Effector memory CD8-positive, alpha-beta T cell (primary cell): ENCODE results near the gene VWF.

Experiments used
- ATAC-seq: fragments of 150-1000 bp; cut with Tn5 transposase; replicated peaks from 2 replicates; pipeline ENCODE4 v1.10.0; 2021; ENCODE audit warnings: mild to moderate bottlenecking, moderate library complexity
- DNase-seq, 3 experiments: peaks; one replicate each; pipeline ENCODE4 v3.0.0; 2021
- H3K27ac Mint-ChIP-seq, 2 donors: one replicate each; pipeline ENCODE4 v1.8.0; 2022; ENCODE audit warnings: mild to moderate bottlenecking in 2 of 2, mixed read lengths in 2 of 2, moderate library complexity in 2 of 2
- H3K27me3 Mint-ChIP-seq, 2 donors: one replicate each; pipeline ENCODE4 v1.8.0; 2022; ENCODE audit warnings: mixed read lengths in 2 of 2
- H3K36me3 Mint-ChIP-seq: one replicate; pipeline ENCODE4 v1.8.0; 2022; ENCODE audit warnings: mild to moderate bottlenecking, moderate library complexity, mixed read lengths; ENCODE audit not compliant: insufficient read depth
- H3K4me1 Mint-ChIP-seq, 2 donors: one replicate each; pipeline ENCODE4 v1.8.0; 2022; ENCODE audit warnings: low read depth in 2 of 2, mixed read lengths in 2 of 2
- H3K4me3 Mint-ChIP-seq, 2 donors: one replicate each; pipeline ENCODE4 v1.8.0; 2022; ENCODE audit warnings: mild to moderate bottlenecking in 2 of 2, mixed read lengths in 2 of 2, moderate library complexity in 2 of 2
- H3K9me3 Mint-ChIP-seq, 2 donors: one replicate each; pipeline ENCODE4 v1.8.0; 2022; ENCODE audit warnings: mixed read lengths in 2 of 2

VWF gene

GRCh38 chr12:5956987-5957386, 167.5 kb downstream of the VWF start:
- ATAC-seq (no peak), DNase-seq (no peak)
- Mint-ChIP-seq H3K4me1 (no peaks in the 10 kb centered on the region), H3K9me3 (no peaks in the 10 kb centered on the region), H3K27ac (no peak overlapping the region), H3K36me3 (no peaks in the 10 kb centered on the region), H3K4me3 (no peak overlapping the region), H3K27me3 (peaks cover 43 to 54% of the 10 kb centered on the region in 2 donors)

DNA sequence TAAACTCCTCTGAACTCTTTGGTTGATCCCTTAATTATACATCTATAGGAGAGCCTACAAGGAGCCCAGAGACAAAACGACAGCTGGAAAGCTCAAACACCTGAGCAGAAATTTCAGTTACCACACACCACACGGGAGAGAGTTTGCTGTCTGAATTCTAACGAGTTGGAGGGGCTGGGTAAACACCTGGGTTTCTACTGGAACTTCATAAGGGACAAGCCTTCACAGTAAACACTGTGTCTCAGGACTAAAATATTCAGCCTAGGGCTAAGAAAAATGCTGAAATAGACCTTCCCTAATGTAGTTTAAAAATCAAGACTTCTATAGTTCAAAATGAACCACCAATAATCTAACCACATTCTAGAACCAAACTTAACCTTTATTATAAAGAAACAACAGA, 169.8 kb downstream of the VWF start:
- no peaks in the 10 kb centered on the region for H3K9me3 Mint-ChIP-seq
- H3K27ac Mint-ChIP-seq: no peak overlapping the region
- no peak overlapping the region for H3K4me3 Mint-ChIP-seq
- no peak for ATAC-seq
- no peaks in the 10 kb centered on the region for H3K36me3 Mint-ChIP-seq
- no peaks in the 10 kb centered on the region for H3K4me1 Mint-ChIP-seq
- DNase-seq: no peak
- peaks cover 61 to 77% of the 10 kb centered on the region in 2 donors for H3K27me3 Mint-ChIP-seq

GRCh38 chr12:5953835-5954586, 170.5 kb downstream of the VWF start:
- no peak for ATAC-seq
- Mint-ChIP-seq H3K36me3 (no peaks in the 10 kb centered on the region), H3K27me3 (peaks cover 65 to 82% of the 10 kb centered on the region in 2 donors), H3K4me3 (no peak overlapping the region), H3K4me1 (no peaks in the 10 kb centered on the region), H3K9me3 (no peaks in the 10 kb centered on the region), H3K27ac (no peak overlapping the region)
- DNase-seq: no peak

GRCh38 chr12:5952031-5952430, 172.4 kb downstream of the VWF start:
- DNase-seq: no peak
- Mint-ChIP-seq H3K27ac (no peak overlapping the region), H3K9me3 (no peaks in the 10 kb centered on the region), H3K4me3 (no peak overlapping the region), H3K4me1 (no peaks in the 10 kb centered on the region), H3K36me3 (no peaks in the 10 kb centered on the region), H3K27me3 (peaks cover 64 to 89% of the 10 kb centered on the region in 2 donors)
- no peak for ATAC-seq

GRCh38 chr12:5948696-5949095, 175.8 kb downstream of the VWF start:
- no peaks in the 10 kb centered on the region for H3K9me3 Mint-ChIP-seq
- peaks cover 0 to 5% of the 10 kb centered on the region in 2 donors for H3K4me1 Mint-ChIP-seq
- ATAC-seq (no peak), DNase-seq (no peak)
- H3K27me3 Mint-ChIP-seq: peaks cover 87 to 100% of the 10 kb centered on the region in 2 donors
- no peak overlapping the region for H3K27ac Mint-ChIP-seq
- no peaks in the 10 kb centered on the region for H3K36me3 Mint-ChIP-seq
- H3K4me3 Mint-ChIP-seq: no peak overlapping the region

- Mint-ChIP-seq H3K27me3 (peaks cover 86 to 100% of the 10 kb centered on the region in 2 donors), H3K36me3 (no peaks in the 10 kb centered on the region), H3K27ac (no peak overlapping the region), H3K9me3 (no peaks in the 10 kb centered on the region), H3K4me3 (no peak overlapping the region), H3K4me1 (peaks cover 0 to 5% of the 10 kb centered on the region in 2 donors)
- ATAC-seq (no peak), DNase-seq (no peak)
These were observed 177.5 kb downstream of the VWF start for GRCh38 chr12:5947006-5947405.

GRCh38 chr12:5946388-5946787, 178.1 kb downstream of the VWF start:
- ATAC-seq: no peak
- no peak for DNase-seq
- Mint-ChIP-seq H3K27ac (no peak overlapping the region), H3K4me1 (peaks cover 0 to 5% of the 10 kb centered on the region in 2 donors), H3K36me3 (no peaks in the 10 kb centered on the region), H3K27me3 (peaks cover 80 to 94% of the 10 kb centered on the region in 2 donors), H3K9me3 (no peaks in the 10 kb centered on the region), H3K4me3 (no peak overlapping the region)

GRCh38 chr12:5945071-5946008, 179.1 kb downstream of the VWF start, which contains the start of gene ANO2:
Gene ANO2 (minus strand): TSS chr12:5945259. CDS start chr12:5945217, 42 bp downstream.
- Mint-ChIP-seq H3K36me3 (no peaks in the 10 kb centered on the region), H3K9me3 (no peaks in the 10 kb centered on the region), H3K27ac (no peak within 1 kb of the TSS), H3K27me3 (peaks cover 79 to 94% of the 10 kb centered on the region in 2 donors), H3K4me3 (no peak within 1 kb of the TSS), H3K4me1 (peaks cover 0 to 5% of the 10 kb centered on the region in 2 donors)
- ATAC-seq: no peak
- DNase-seq: no peak

DNA sequence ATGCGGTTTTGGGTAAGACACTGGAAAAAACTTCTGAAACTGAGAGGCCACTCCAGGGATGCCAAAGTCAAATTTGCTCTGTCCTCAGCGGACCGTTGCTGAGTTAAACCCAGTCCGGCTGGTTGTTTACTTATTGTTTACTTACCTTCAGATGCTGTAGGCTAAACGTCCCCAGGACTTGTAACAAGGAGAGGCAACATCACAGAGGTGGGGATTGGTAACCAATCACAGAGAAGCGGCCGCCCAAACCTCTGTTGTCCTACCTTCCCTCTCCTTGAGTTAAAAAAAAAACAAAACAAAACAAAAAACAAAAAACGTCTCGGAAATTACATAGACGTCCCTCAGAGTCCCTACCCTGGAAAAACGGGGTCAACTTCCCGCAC, 179.8 kb downstream of the VWF start:
- H3K4me3 Mint-ChIP-seq: no peak overlapping the region
- DNase-seq: no peak
- H3K27me3 Mint-ChIP-seq: peaks cover 81 to 94% of the 10 kb centered on the region in 2 donors
- H3K9me3 Mint-ChIP-seq: no peaks in the 10 kb centered on the region
- ATAC-seq: no peak
- H3K4me1 Mint-ChIP-seq: peaks cover 0 to 5% of the 10 kb centered on the region in 2 donors
- H3K27ac Mint-ChIP-seq: no peak overlapping the region
- no peaks in the 10 kb centered on the region for H3K36me3 Mint-ChIP-seq

DNA sequence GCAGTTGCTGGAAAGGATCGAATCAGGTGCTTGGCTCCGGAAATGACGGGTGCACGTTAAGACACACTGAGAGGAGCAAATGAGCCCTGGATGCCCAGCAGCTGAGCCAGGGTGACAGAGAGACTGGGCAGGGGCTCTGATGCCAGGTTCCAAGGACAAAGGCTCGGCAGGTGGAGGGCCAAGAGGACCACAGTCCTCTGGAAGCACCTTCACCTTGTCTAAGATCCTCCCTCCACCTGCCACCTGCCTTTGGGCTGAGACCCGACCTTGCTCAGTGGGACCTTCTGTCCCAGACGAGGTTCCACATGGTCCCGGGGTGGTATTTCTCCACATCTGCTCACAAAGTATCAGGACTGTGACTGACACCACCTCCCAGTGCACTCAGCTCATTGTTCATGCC, 180.4 kb downstream of the VWF start:
- no peaks in the 10 kb centered on the region for H3K9me3 Mint-ChIP-seq
- no peak for ATAC-seq
- H3K4me3 Mint-ChIP-seq: no peak overlapping the region
- H3K27ac Mint-ChIP-seq: no peak overlapping the region
- H3K36me3 Mint-ChIP-seq: no peaks in the 10 kb centered on the region
- DNase-seq: no peak
- peaks cover 82 to 94% of the 10 kb centered on the region in 2 donors for H3K27me3 Mint-ChIP-seq
- H3K4me1 Mint-ChIP-seq: peaks cover 0 to 5% of the 10 kb centered on the region in 2 donors

GRCh38 chr12:5941907-5942306, 182.6 kb downstream of the VWF start:
- no peak for ATAC-seq
- no peaks in the 10 kb centered on the region for H3K36me3 Mint-ChIP-seq
- peaks cover 76 to 88% of the 10 kb centered on the region in 2 donors for H3K27me3 Mint-ChIP-seq

DNA sequence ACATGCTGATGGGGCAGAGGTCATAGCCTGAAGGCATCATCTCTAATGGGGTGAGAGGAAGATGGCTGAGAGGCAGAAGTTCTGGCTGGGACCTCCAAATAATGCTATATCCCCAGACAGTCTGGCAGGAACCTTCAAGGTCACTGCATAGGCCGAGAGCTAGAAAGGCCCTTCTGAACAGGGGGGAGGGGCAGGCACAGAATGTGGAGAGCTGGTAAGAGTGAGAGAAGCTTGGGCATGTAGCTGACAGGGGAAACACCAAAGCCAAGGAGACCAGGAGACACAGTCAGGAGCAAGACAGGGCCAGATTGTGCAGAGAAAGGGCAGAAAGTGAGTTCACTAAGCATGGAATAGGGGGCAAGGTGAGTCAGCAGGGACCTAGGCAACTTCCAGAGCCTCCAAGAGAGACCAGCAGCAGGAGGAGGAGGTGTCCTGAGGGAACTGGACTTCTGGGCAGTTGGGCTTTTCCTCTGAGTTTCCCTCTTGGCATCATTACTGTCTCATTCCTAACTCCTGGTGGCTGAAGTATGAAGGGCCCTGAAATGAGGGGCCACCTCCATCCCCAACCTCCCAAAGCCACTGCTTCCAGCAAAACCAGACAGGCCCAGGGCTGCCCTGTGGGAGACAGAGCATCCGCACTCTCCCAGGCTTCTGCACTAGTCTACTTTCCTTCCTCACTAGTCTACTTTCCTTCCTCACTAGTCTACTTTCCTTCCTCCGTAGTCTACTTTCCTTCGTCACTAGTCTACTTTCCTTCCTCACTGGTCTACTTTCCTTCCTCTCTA, 196.5 kb downstream of the VWF start:
- Mint-ChIP-seq H3K4me3 (no peak overlapping the region), H3K36me3 (no peaks in the 10 kb centered on the region), H3K27ac (no peak overlapping the region), H3K9me3 (no peaks in the 10 kb centered on the region), H3K27me3 (peaks cover 43 to 50% of the 10 kb centered on the region in 2 donors), H3K4me1 (no peaks in the 10 kb centered on the region)
- ATAC-seq: no peak
- DNase-seq: no peak

More at GRCh38 chr12:5941907-5942306, 182.6 kb downstream of the VWF start:
- Mint-ChIP-seq H3K4me3 (no peak overlapping the region), H3K9me3 (no peaks in the 10 kb centered on the region), H3K4me1 (peaks cover 0 to 5% of the 10 kb centered on the region in 2 donors), H3K27ac (no peak overlapping the region)
- no peak for DNase-seq

- Mint-ChIP-seq H3K9me3 (no peaks in the 10 kb centered on the region), H3K36me3 (no peaks in the 10 kb centered on the region), H3K27ac (no peak overlapping the region), H3K27me3 (peaks cover 37 to 56% of the 10 kb centered on the region in 2 donors), H3K4me1 (no peaks in the 10 kb centered on the region), H3K4me3 (no peak overlapping the region)
- DNase-seq (no peak), ATAC-seq (no peak)
These were observed 198.8 kb downstream of the VWF start for GRCh38 chr12:5925646-5926045.
